Measurements from ENCODE around the gene SENP7.
"Not testable (repeated sequence)": the region's sequence is repeated elsewhere in the genome, so short reads cannot be mapped to it uniquely, and the experiment has no call there.

The SENP7 gene

DNA sequence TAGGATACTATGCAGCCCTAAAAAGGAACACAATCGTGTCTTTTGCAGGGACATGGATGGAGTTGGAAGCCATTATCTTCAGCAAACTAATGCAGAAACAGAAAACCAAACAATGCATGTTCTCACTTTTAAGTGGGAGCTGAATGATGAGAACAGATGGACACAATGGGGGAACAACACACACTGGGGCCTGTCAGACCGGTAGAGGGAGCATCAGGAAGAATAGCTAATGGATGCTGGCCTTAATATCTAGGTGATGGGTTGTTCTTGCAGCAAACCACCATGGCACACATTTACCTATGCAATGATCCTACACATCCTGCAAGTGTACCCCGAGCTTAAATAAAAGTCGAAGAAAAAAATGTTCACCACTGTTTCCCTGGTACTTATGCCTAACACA is 17.5 kb downstream of the SENP7 start:
- Histone ChIP-seq H3K9me3 (peaks cover 12% of the 10 kb centered on the region; the same call in 1 of the 2 replicates), H3K27me3 (no peaks in the 10 kb centered on the region), H3K36me3 (peaks cover 58% of the 10 kb centered on the region), H3K27ac (no peak overlapping the region), H4K20me1 (peaks cover 30% of the 10 kb centered on the region), H3K4me3 (no peak overlapping the region), H3K9ac (no peak overlapping the region), H3K4me1 (no peaks in the 10 kb centered on the region), H3K4me2 (no peak overlapping the region)
- no peak for TF ChIP-seq Cebpa-rat (IDR thresholded peaks at IDR 0.05)

DNA sequence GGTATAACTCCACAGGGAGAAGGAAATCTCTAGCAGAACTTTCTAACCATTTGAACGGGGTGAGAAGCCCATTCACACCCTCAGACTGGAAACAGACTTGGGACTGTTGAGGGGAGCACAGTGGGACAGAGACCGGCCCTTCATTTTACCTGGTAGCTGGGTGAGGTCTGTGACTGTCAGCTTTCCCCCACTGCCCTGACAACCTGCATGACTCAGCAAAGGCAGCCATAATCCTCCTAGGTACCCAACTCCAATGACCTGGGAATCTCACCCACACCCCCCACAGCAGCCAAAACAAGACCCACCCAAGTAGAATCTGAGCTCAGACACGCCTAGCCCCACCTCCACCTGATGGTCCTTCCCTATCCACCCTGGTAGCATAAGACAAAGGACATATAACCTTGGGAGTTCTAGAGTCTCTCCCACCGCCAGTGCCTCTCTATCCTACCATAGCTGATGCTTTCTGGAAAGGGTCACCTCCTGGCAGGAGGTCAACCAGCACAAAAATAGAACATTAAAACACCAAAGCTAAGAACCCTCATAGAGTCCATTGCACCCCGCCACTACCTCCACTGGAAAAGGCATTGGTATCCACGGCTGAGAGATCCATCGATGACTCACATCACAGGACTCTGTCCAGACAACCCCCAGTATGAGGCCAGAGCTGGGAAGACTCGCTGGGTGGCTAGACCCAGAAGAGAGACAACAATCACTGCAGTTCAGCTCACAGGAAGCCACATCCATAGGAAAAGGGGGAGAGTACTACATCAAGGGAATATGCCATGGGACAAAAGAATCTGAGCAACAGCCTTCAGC is 28.0 kb downstream of the SENP7 start:
- Histone ChIP-seq H3K9ac (no peak overlapping the region), H3K4me1 (no peaks in the 10 kb centered on the region), H3K9me3 (peaks cover 11% of the 10 kb centered on the region), H3K36me3 (peaks cover 52% of the 10 kb centered on the region), H4K20me1 (peaks cover 34% of the 10 kb centered on the region; the same call in 1 of the 2 replicates), H3K4me2 (no peak overlapping the region), H3K27ac (no peak overlapping the region), H3K27me3 (no peaks in the 10 kb centered on the region), H3K4me3 (no peak overlapping the region)
- no peak for TF ChIP-seq Cebpa-rat (IDR thresholded peaks at IDR 0.05)

DNA sequence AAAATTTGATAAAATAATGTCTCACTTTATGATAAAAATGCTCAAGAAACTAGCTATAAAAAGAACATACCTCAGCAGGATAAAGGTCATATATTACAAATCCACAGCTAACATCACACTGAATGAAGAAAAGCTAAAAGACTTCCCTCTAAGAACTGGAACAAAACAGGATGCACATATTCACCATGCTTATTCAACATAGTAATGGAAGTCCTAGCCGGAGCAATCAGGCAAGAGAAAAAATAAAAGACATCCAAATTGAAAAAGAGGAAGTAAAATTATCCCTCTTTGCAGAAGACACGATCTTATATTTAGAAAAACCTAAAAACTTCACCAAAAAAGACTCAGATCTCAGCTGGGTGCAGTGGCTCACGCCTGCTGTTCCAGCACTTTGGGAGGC is 34.0 kb downstream of the SENP7 start:
- peak overlapping the region; percentile 29 for H3K4me2 ChIP-seq
- TF ChIP-seq Cebpa-rat (IDR thresholded peaks at IDR 0.05) = no peak
- H3K4me3 ChIP-seq = no peak overlapping the region
- no peak overlapping the region for H3K27ac ChIP-seq
- peaks cover 10% of the 10 kb centered on the region; the same call in 1 of the 2 replicates for H4K20me1 ChIP-seq
- H3K27me3 ChIP-seq = no peaks in the 10 kb centered on the region
- H3K4me1 ChIP-seq = peaks cover 7% of the 10 kb centered on the region; the same call in 1 of the 2 replicates
- H3K9me3 ChIP-seq = peaks cover 16% of the 10 kb centered on the region
- H3K9ac ChIP-seq = no peak overlapping the region
- peaks cover 31% of the 10 kb centered on the region for H3K36me3 ChIP-seq

GRCh38 chr3:101474841-101475552 is 38.0 kb downstream of the SENP7 start:
- Histone ChIP-seq H3K9me3 (peaks cover 17% of the 10 kb centered on the region), H3K36me3 (peaks cover 19% of the 10 kb centered on the region)
- H3K27me3 ChIP-seq, H3K4me1 ChIP-seq, H3K4me2 ChIP-seq, H3K27ac ChIP-seq, H3K4me3 ChIP-seq, H3K9ac ChIP-seq, H4K20me1 ChIP-seq: not testable (repeated sequence)

DNA sequence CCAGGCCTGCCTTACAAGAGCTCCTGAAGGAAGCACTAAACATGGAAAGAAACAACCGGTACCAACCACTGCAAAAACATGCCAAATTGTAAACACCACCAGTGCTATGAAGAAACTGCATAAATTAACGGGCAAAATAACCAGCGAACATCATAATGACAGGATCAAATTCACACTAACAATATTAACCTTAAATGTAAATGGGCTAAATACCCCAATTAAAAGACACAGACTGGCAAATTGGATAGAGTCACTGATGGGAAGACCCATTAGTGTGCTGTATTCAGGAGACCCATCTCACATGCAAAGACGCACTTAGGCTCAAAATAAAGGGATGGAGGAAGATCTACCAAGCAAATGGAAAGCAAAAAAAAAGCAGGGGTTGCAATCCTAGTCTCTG is 44.3 kb downstream of the SENP7 start:
- not testable (repeated sequence) for H3K27me3 ChIP-seq

DNA sequence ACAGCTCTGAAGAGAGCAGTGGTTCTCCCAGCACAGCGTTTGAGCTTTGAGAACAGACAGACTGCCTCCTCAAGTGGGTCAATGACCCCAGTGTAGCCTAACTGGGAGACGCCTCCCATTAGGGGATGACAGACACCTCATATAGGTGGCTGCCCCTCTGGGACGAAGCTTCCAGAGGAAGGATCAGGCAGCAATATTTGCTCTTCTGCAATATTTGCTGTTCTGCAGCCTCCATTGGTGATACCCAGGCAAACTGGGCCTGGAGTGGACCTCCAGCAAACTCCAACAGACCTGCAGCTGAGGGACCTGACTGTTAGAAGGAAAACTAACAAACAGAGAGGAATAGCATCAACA is 45.7 kb downstream of the SENP7 start:
- not testable (repeated sequence) for H3K4me2 ChIP-seq, H3K9ac ChIP-seq, H3K4me1 ChIP-seq, H3K27ac ChIP-seq, H3K27me3 ChIP-seq, H3K4me3 ChIP-seq
- H3K36me3 ChIP-seq = peaks cover 19% of the 10 kb centered on the region
- H4K20me1 ChIP-seq = peaks cover 29% of the 10 kb centered on the region
- H3K9me3 ChIP-seq = 0 out of 2 replicates have a peak, but pooled peaks cover 10% of the 10 kb centered on the region

More for the DNA sequence above, 44.3 kb downstream of the SENP7 start:
- Histone ChIP-seq H3K36me3 (peaks cover 14% of the 10 kb centered on the region), H4K20me1 (peaks cover 27% of the 10 kb centered on the region), H3K9me3 (peaks cover 15% of the 10 kb centered on the region; the same call in 1 of the 2 replicates)
- not testable (repeated sequence) for H3K9ac ChIP-seq, H3K27ac ChIP-seq, H3K4me2 ChIP-seq, H3K4me1 ChIP-seq, H3K4me3 ChIP-seq

DNA sequence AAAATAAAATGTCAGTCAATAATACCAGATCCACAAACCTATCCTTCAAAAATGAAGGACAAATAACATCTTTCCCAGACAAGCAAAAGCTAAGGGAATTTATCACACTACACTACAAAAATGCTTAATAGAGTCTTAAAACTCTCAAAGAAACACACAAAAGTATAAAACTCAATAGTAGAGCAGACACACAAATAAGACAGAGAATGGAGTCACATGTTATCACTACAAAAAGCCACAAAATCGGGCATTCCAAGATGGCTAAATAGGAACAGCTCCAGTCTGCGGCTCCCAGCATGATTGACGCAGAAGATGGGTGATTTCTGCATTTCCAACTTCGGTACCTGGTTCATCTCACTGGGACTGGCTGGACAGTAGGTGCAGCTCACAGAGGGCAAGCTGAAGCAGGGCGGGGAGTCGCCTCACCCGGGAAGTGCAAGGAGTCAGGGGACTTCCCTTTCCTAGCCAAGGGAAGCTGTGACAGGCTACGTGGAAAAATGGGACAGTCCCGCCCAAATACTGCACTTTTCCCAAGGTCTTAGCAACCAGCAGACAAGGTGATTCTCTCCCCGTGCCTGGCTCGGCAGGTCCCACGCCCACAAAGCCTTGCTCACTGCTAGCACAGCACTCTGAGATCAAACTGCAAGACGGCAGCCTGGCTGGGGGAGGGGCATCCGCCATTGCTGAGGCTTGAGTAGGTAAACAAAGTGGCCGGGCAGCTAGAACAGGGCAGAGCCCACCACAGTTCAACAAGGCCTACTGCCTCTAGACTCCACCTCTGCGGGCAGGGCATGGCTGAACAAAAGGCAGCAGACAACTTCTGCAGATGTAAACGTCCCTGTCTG is 46.3 kb downstream of the SENP7 start:
- TF ChIP-seq Cebpa-rat (IDR thresholded peaks at IDR 0.05) = no peak
- 0 out of 2 replicates have a peak, but pooled peaks cover 7% of the 10 kb centered on the region for H3K9me3 ChIP-seq
- no peaks in the 10 kb centered on the region for H3K27me3 ChIP-seq
- peaks cover 25% of the 10 kb centered on the region for H3K36me3 ChIP-seq
- H3K4me2 ChIP-seq = no peak overlapping the region
- no peak overlapping the region for H3K9ac ChIP-seq
- peaks cover 29% of the 10 kb centered on the region for H4K20me1 ChIP-seq
- no peak overlapping the region for H3K4me3 ChIP-seq
- no peaks in the 10 kb centered on the region for H3K4me1 ChIP-seq
- H3K27ac ChIP-seq = no peak overlapping the region

- Histone ChIP-seq H3K4me2 (no peak overlapping the region), H3K36me3 (peaks cover 25% of the 10 kb centered on the region), H3K27ac (no peak overlapping the region), H3K4me3 (no peak overlapping the region), H3K9me3 (no peaks in the 10 kb centered on the region), H3K9ac (no peak overlapping the region), H3K4me1 (no peaks in the 10 kb centered on the region), H4K20me1 (peaks cover 29% of the 10 kb centered on the region), H3K27me3 (no peaks in the 10 kb centered on the region)
- TF ChIP-seq Cebpa-rat (IDR thresholded peaks at IDR 0.05) = no peak
Measured at GRCh38 chr3:101464235-101464634, 48.8 kb downstream of the SENP7 start.

GRCh38 chr3:101461451-101461850 is 51.6 kb downstream of the SENP7 start:
- Histone ChIP-seq H3K4me2 (no peak overlapping the region), H3K9me3 (no peaks in the 10 kb centered on the region), H3K4me1 (no peaks in the 10 kb centered on the region), H3K27me3 (no peaks in the 10 kb centered on the region), H3K27ac (no peak overlapping the region), H3K9ac (no peak overlapping the region), H3K36me3 (peaks cover 33% of the 10 kb centered on the region), H3K4me3 (no peak overlapping the region), H4K20me1 (peaks cover 19% of the 10 kb centered on the region)
- no peak for TF ChIP-seq Cebpa-rat (IDR thresholded peaks at IDR 0.05)

Measured in BLaER1 (cell line).